HepG2 (cell line): ENCODE data around the gene BIRC5. TPM values are rescaled to one million over a fixed set of nuclear protein-coding genes. Genes with fewer than 3 reads are reported as not detected.

Experiments used
- ATF5 ChIP-seq: sonication (generic); formaldehyde crosslinking; IDR thresholded peaks from 2 replicates; pipeline ENCODE4 v1.4.0; 2020; ENCODE audit warnings: mild to moderate bottlenecking, low read depth, missing genetic modification reagents
- HIVEP1 ChIP-seq: sonication (generic); formaldehyde crosslinking; IDR thresholded peaks from 2 replicates; pipeline ENCODE4 v1.4.0; 2020; ENCODE audit warnings: mild to moderate bottlenecking, missing genetic modification reagents
- IRF9 ChIP-seq: sonication (generic); formaldehyde crosslinking; IDR thresholded peaks from 2 replicates; pipeline ENCODE4 v1.8.0; 2022; ENCODE audit warnings: missing genetic modification reagents, mild to moderate bottlenecking, borderline replicate concordance
- KLF6 ChIP-seq: IDR thresholded peaks from 2 replicates; pipeline ENCODE4 v1.8.0; 2016; ENCODE audit warnings: missing biosample characterization, missing genetic modification reagents
- MTA1 ChIP-seq: sonication (generic); formaldehyde crosslinking; IDR thresholded peaks from 2 replicates; pipeline ENCODE4 v1.4.0; 2020; ENCODE audit warnings: missing genetic modification reagents, mild to moderate bottlenecking, borderline replicate concordance
- MXD4 ChIP-seq: IDR thresholded peaks from 2 replicates; pipeline ENCODE4 v1.6.1; 2016; ENCODE audit warnings: mild to moderate bottlenecking, missing biosample characterization, missing genetic modification reagents
- NFE2L2 ChIP-seq: fragments of 150-350 bp; IDR thresholded peaks from 2 replicates; pipeline ENCODE4 v1.6.1; 2014; ENCODE audit warnings: low read length
- PHF8 ChIP-seq: sonication (generic); formaldehyde crosslinking; IDR thresholded peaks from 2 replicates; pipeline ENCODE4 v1.5.0; 2020; ENCODE audit warnings: missing genetic modification reagents
- PRDM15 ChIP-seq: sonication (generic); formaldehyde crosslinking; IDR thresholded peaks from 2 replicates; pipeline ENCODE4 v1.4.0; 2020; ENCODE audit warnings: missing genetic modification reagents
- REL ChIP-seq: sonication (generic); formaldehyde crosslinking; conservative IDR thresholded peaks from 2 replicates; pipeline ENCODE4 v1.8.0; 2022; ENCODE audit warnings: mild to moderate bottlenecking, missing genetic modification reagents, moderate library complexity
- RERE ChIP-seq: IDR thresholded peaks from 2 replicates; pipeline ENCODE4 v1.6.1; 2016; ENCODE audit warnings: low read depth, missing genetic modification reagents, missing compliant biosample characterization
- SAFB2 ChIP-seq: sonication (generic); formaldehyde crosslinking; IDR thresholded peaks from 2 replicates; pipeline ENCODE4 v1.5.1; 2020; ENCODE audit warnings: missing genetic modification reagents, low read depth, mild to moderate bottlenecking, borderline replicate concordance
- ZFX ChIP-seq: sonication (generic); formaldehyde crosslinking; IDR thresholded peaks from 2 replicates; pipeline ENCODE4 v1.4.0; 2020; ENCODE audit warnings: mild to moderate bottlenecking, low read depth, missing genetic modification reagents, moderate library complexity
- ZNF329 ChIP-seq: sonication (generic); formaldehyde crosslinking; IDR thresholded peaks from 2 replicates; pipeline ENCODE4 v1.9.0; 2021; ENCODE audit warnings: low read depth, mild to moderate bottlenecking, missing genetic modification reagents
- ZNF414 ChIP-seq: sonication (generic); formaldehyde crosslinking; IDR thresholded peaks from 2 replicates; pipeline ENCODE4 v1.5.0; 2020; ENCODE audit warnings: missing genetic modification reagents
- ZNF607 ChIP-seq: sonication (generic); formaldehyde crosslinking; IDR thresholded peaks from 2 replicates; pipeline ENCODE4 v1.5.1; 2020; ENCODE audit warnings: missing genetic modification reagents, mild to moderate bottlenecking, borderline replicate concordance
- ZNF780A ChIP-seq: sonication (generic); formaldehyde crosslinking; IDR thresholded peaks from 2 replicates; pipeline ENCODE4 v1.8.0; 2022; ENCODE audit warnings: mild to moderate bottlenecking, missing genetic modification reagents, moderate library complexity
- polyA plus RNA-seq, 8 experiments: library from polyadenylated mRNA; depleted of rRNA in 3 of 8; stranded (reverse) in 7 of 8; unstranded in 1 of 8; fragments of >200 nt; fragmentation: Illumina TruSeq in 4 of 8; extraction: Trizol in 4 of 8; gene quantifications; 2 replicates each; pipeline versions ENCODE4 v1.2.1 to v1.2.3, GENCODE V29; 2011 to 2016; ENCODE audit warnings: low read depth in 4 of 8, missing spikeins in 1 of 8, mixed read lengths in 1 of 8; ENCODE audit not compliant: insufficient read depth in 1 of 8
- total RNA-seq, 5 experiments: library from RNA; depleted of rRNA; stranded (reverse); fragments of >200 nt; fragmentation: Illumina TruSeq; extraction: Trizol; gene quantifications; 2 replicates each; pipeline ENCODE4 v1.2.3, GENCODE V29; 2016; ENCODE audit warnings: low read depth in 1 of 5

The BIRC5 gene
- total and polyA plus RNA-seq, 2 of the 13 experiments (the other 11 are each of a cell fraction or from before 2014, with no cell fraction given): 30.3 to 135 TPM

GRCh38 chr17:78263063-78263735 is 49.1 kb downstream of the BIRC5 start (continued):
- no peak for TF ChIP-seq RERE
- 0 out of 2 replicates have a peak, but pooled peaks have one; percentile 59 for TF ChIP-seq ZNF329 (CRISPR knock-in tag)
- TF ChIP-seq ZNF607 (CRISPR knock-in tag): peak; percentile 53; the same call in 1 of the 2 replicates
- no peak for TF ChIP-seq MXD4 (CRISPR knock-in tag)
- TF ChIP-seq ATF5: no peak
- TF ChIP-seq IRF9 (CRISPR knock-in tag): 0 out of 2 replicates have a peak, but pooled peaks have one; percentile 62
- TF ChIP-seq PRDM15 (CRISPR knock-in tag): no peak
- TF ChIP-seq MTA1 (CRISPR knock-in tag): no peak
- 0 out of 2 replicates have a peak, but pooled peaks have one; percentile 28 for TF ChIP-seq HIVEP1 (CRISPR knock-in tag)
- TF ChIP-seq PHF8 (CRISPR knock-in tag): peak; percentile 72
- TF ChIP-seq SAFB2 (CRISPR knock-in tag): no peak
- TF ChIP-seq ZNF780A: no peak
- no peak for TF ChIP-seq KLF6 (CRISPR knock-in tag)
- no peak for TF ChIP-seq NFE2L2
- no peak for TF ChIP-seq REL
- TF ChIP-seq ZFX: peak; percentile 94
- TF ChIP-seq ZNF414 (CRISPR knock-in tag): no peak
